SK-N-SH (cell line): ENCODE data around the gene TOM1L2.

Experiments
- CTCF ChIP-seq: fragments of 200-600 bp; sonication (generic); IDR thresholded peaks from 2 replicates; pipeline ENCODE4 v1.6.1; 2017; ENCODE audit warnings: antibody characterized with exemption, mild to moderate bottlenecking, moderate library complexity
- EP300 ChIP-seq, 2 experiments: IDR thresholded peaks; 2 replicates each; pipeline versions ENCODE4 v1.4.0 to v1.6.1; 2012; ENCODE audit warnings: borderline replicate concordance in 1 of 2, low read depth in 1 of 2, low read length in 1 of 2
- EZH2phosphoT487 ChIP-seq: fragments of 200-600 bp; sonication (generic); IDR thresholded peaks from 2 replicates; pipeline ENCODE4 v1.6.1; 2017; ENCODE audit warnings: low read depth, mixed run types, mild to moderate bottlenecking, antibody characterized with exemption, moderate library complexity, borderline replicate concordance
- JUND ChIP-seq: IDR thresholded peaks from 2 replicates; pipeline ENCODE4 v1.4.0; 2012
- MAX ChIP-seq: IDR thresholded peaks from 2 replicates; pipeline ENCODE4 v1.4.0; 2012; ENCODE audit warnings: low read depth
- MXI1 ChIP-seq: IDR thresholded peaks from 2 replicates; pipeline ENCODE4 v1.6.1; 2012; ENCODE audit warnings: mild to moderate bottlenecking, low read depth, low read length, improper control_type of control experiment
- POLR2AphosphoS5 ChIP-seq: IDR thresholded peaks from 2 replicates; pipeline ENCODE4 v1.6.1; 2012; ENCODE audit warnings: low read depth, low read length
- RCOR1 ChIP-seq: fragments of 150-350 bp; IDR thresholded peaks from 2 replicates; pipeline ENCODE4 v1.6.1; 2017; ENCODE audit warnings: antibody characterized with exemption, low read length
- REST ChIP-seq: IDR thresholded peaks from 2 replicates; pipeline ENCODE4 v1.6.1; 2012; ENCODE audit warnings: mild to moderate bottlenecking, low read depth, low read length, moderate library complexity
- RXRA ChIP-seq: IDR thresholded peaks from 2 replicates; pipeline ENCODE4 v1.4.0; 2012; ENCODE audit warnings: low read depth, mild to moderate bottlenecking, borderline replicate concordance
- SMC3 ChIP-seq: IDR thresholded peaks from 2 replicates; pipeline ENCODE4 v1.6.1; 2012; ENCODE audit warnings: low read depth, low read length, improper control_type of control experiment
- TAF1 ChIP-seq: IDR thresholded peaks from 2 replicates; pipeline ENCODE4 v1.6.1; 2012; ENCODE audit warnings: low read depth, mild to moderate bottlenecking, low read length, moderate library complexity, borderline replicate concordance
- USF2 ChIP-seq: fragments of 150-350 bp; IDR thresholded peaks from 2 replicates; pipeline ENCODE4 v1.6.1; 2017; ENCODE audit warnings: antibody characterized with exemption, low read length, low read depth, borderline replicate concordance

GRCh38 chr17:17899486-17899885, 72.7 kb downstream of the TOM1L2 start:
- TF ChIP-seq CTCF (no peak), JUND (no peak), POLR2AphosphoS5 (no peak), RCOR1 (no peak), TAF1 (no peak), REST (no peak), USF2 (no peak), RXRA (no peak), EP300 (IDR thresholded peaks at IDR 0.05; ENCODE audit: borderline replicate concordance in 1 of 2, low read depth in 1 of 2, low read length in 1 of 2) (no peak), MXI1 (no peak), EZH2phosphoT487 (no peak), SMC3 (no peak), MAX (no peak)
